HepG2 (cell line): ENCODE data around the gene MEI1. TPM values are rescaled to one million over a fixed set of nuclear protein-coding genes. Genes with fewer than 3 reads are reported as not detected.

Experiments used
- DNMT3B ChIP-seq: conservative IDR thresholded peaks from 2 replicates; pipeline ENCODE4 v1.6.1; 2016; ENCODE audit warnings: missing biosample characterization, control low read depth
- ELF3 ChIP-seq: IDR thresholded peaks from 2 replicates; pipeline ENCODE4 v1.6.1; 2016; ENCODE audit warnings: missing genetic modification reagents, missing compliant biosample characterization
- IKZF4 ChIP-seq: sonication (generic); formaldehyde crosslinking; IDR thresholded peaks from 2 replicates; pipeline ENCODE4 v1.5.1; 2020; ENCODE audit warnings: borderline replicate concordance, mild to moderate bottlenecking, low read depth, missing genetic modification reagents; ENCODE audit errors: not compliant biosample characterization
- MEF2D ChIP-seq: sonication (generic); formaldehyde crosslinking; IDR thresholded peaks from 2 replicates; pipeline ENCODE4 v1.5.1; 2020; ENCODE audit warnings: mild to moderate bottlenecking, missing genetic modification reagents
- SIN3A ChIP-seq: IDR thresholded peaks from 2 replicates; pipeline ENCODE4 v1.6.1; 2011; ENCODE audit warnings: low read depth, mild to moderate bottlenecking, control low read depth, low read length, borderline replicate concordance
- SNAPC2 ChIP-seq: sonication (generic); formaldehyde crosslinking; IDR thresholded peaks from 2 replicates; pipeline ENCODE4 v1.8.1; 2022; ENCODE audit warnings: mild to moderate bottlenecking, missing genetic modification reagents
- SP140L ChIP-seq: sonication (generic); formaldehyde crosslinking; IDR thresholded peaks from 2 replicates; pipeline ENCODE4 v1.4.0; 2020; ENCODE audit warnings: missing genetic modification reagents, borderline replicate concordance
- TBP ChIP-seq: sonication (generic); formaldehyde crosslinking; IDR thresholded peaks from 2 replicates; pipeline ENCODE4 v1.5.0; 2020; ENCODE audit warnings: missing genetic modification reagents
- ZNF256 ChIP-seq: sonication (generic); formaldehyde crosslinking; conservative IDR thresholded peaks from 2 replicates; pipeline ENCODE4 v1.4.0; 2020; ENCODE audit warnings: missing genetic modification reagents
- ZNF282 ChIP-seq: fragments of 450-650 bp; IDR thresholded peaks from 2 replicates; pipeline ENCODE4 v1.6.1; 2018; ENCODE audit not compliant: partially characterized antibody
- ZNF335 ChIP-seq: sonication (generic); formaldehyde crosslinking; IDR thresholded peaks from 2 replicates; pipeline ENCODE4 v1.4.0; 2020; ENCODE audit warnings: missing genetic modification reagents
- ZNF451 ChIP-seq: sonication (generic); formaldehyde crosslinking; IDR thresholded peaks from 2 replicates; pipeline ENCODE4 v1.5.0; 2020; ENCODE audit warnings: mild to moderate bottlenecking, missing genetic modification reagents
- ZNF614 ChIP-seq: IDR thresholded peaks from 2 replicates; pipeline ENCODE4 v1.6.1; 2018; ENCODE audit warnings: missing biosample characterization, missing genetic modification reagents, inconsistent platforms, borderline replicate concordance
- ZNF629 ChIP-seq: sonication (generic); formaldehyde crosslinking; conservative IDR thresholded peaks from 2 replicates; pipeline ENCODE4 v1.5.0; 2020; ENCODE audit warnings: missing genetic modification reagents
- ZNF773 ChIP-seq: sonication (generic); formaldehyde crosslinking; IDR thresholded peaks from 2 replicates; pipeline ENCODE4 v1.4.0; 2020; ENCODE audit warnings: missing genetic modification reagents, borderline replicate concordance
- ZNF878 ChIP-seq: sonication (generic); formaldehyde crosslinking; IDR thresholded peaks from 2 replicates; pipeline ENCODE4 v1.8.1; 2023; ENCODE audit warnings: mild to moderate bottlenecking, missing genetic modification reagents, moderate library complexity
- ZSCAN12 ChIP-seq: sonication (generic); formaldehyde crosslinking; IDR thresholded peaks from 2 replicates; pipeline ENCODE4 v1.9.0; 2021; ENCODE audit warnings: mild to moderate bottlenecking, missing genetic modification reagents
- ZSCAN9 ChIP-seq: IDR thresholded peaks from 2 replicates; pipeline ENCODE4 v1.6.1; 2016; ENCODE audit warnings: borderline replicate concordance
- polyA plus RNA-seq, 8 experiments: library from polyadenylated mRNA; depleted of rRNA in 3 of 8; stranded (reverse) in 7 of 8; unstranded in 1 of 8; fragments of >200 nt; fragmentation: Illumina TruSeq in 4 of 8; extraction: Trizol in 4 of 8; gene quantifications; 2 replicates each; pipeline versions ENCODE4 v1.2.1 to v1.2.3, GENCODE V29; 2011 to 2016; ENCODE audit warnings: low read depth in 4 of 8, missing spikeins in 1 of 8, mixed read lengths in 1 of 8; ENCODE audit not compliant: insufficient read depth in 1 of 8
- total RNA-seq, 5 experiments: library from RNA; depleted of rRNA; stranded (reverse); fragments of >200 nt; fragmentation: Illumina TruSeq; extraction: Trizol; gene quantifications; 2 replicates each; pipeline ENCODE4 v1.2.3, GENCODE V29; 2016; ENCODE audit warnings: low read depth in 1 of 5
- TF ChIP-seq, protein P1 (sequence below): sonication (generic); formaldehyde crosslinking; IDR thresholded peaks from 2 replicates; pipeline ENCODE4 v1.5.0; 2020; ENCODE audit warnings: missing genetic modification reagents
- TF ChIP-seq, protein P2 (sequence below): sonication (generic); formaldehyde crosslinking; IDR thresholded peaks from 2 replicates; pipeline ENCODE4 v1.4.0; 2020; ENCODE audit warnings: missing genetic modification reagents, mild to moderate bottlenecking, borderline replicate concordance
- TF ChIP-seq, protein P3 (sequence below): sonication (generic); formaldehyde crosslinking; IDR thresholded peaks from 2 replicates; pipeline ENCODE4 v1.4.0; 2020; ENCODE audit warnings: mild to moderate bottlenecking, missing genetic modification reagents, borderline replicate concordance

Gene MEI1
- total and polyA plus RNA-seq, 2 of the 13 experiments (the other 11 are each of a cell fraction or from before 2014, with no cell fraction given), result 0.75 to 1.9 TPM

DNA sequence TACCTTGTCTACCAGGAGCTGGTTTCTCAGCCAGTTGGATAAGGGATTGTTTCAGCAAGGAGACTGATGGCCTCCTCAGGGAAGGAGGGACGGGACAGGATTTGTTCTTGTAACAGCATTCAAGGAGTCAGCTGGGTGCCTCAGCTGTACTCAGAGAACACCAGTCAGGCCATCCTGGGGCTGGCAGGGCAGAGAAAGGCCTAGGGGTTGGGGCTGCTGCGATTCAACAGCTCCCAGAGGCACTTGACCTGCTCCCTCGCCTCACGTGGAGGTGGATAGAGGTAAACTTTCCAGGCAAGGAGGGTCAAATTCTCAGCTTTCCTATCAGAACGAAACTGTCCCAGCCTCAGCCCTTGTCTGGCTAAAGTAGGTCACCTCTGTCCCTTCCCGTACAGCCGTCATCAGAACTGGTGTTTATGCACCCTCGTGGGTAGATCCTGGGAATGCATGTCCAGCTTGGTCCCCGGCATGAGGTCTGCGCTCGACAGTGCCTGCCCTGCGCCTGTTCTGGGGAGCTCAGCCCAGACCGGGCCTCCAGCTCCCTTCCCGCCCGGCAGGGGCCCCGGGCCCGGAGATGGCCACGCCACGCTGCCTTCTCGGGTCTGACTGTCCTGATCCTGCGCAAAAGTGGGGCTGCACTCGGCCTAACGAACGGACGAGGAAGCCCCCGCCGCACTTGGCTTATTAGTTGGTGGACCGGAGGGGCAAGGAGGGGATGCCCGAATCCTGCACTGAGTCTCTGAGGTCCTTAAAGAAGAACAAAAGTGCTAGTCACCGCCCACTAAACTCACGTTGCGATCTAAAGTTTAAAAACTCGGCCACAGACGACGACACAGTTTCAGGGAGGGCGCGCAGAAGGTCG lies 100.4 kb downstream of the MEI1 start (continued):
- TF ChIP-seq ZNF256 (CRISPR knock-in tag) (no peak; the same call in 1 of the 2 replicates), SNAPC2 (CRISPR knock-in tag) (peak; percentile 19; the same call in 1 of the 2 replicates), ZNF629 (CRISPR knock-in tag) (no peak), SP140L (no peak), TBP (CRISPR knock-in tag) (no peak), IKZF4 (CRISPR knock-in tag) (peak; percentile 40), MEF2D (peak; percentile 67), ZNF773 (CRISPR knock-in tag) (no peak), ZSCAN12 (CRISPR knock-in tag) (0 out of 2 replicates have a peak, but pooled peaks have one; percentile 5), ZNF335 (no peak), ELF3 (CRISPR knock-in tag) (no peak), SIN3A (no peak), ZNF878 (CRISPR knock-in tag) (peak; percentile 63; the same call in 1 of the 2 replicates), DNMT3B (CRISPR knock-in tag) (0 out of 2 replicates have a peak, but pooled peaks have one; percentile 26), ZSCAN9 (CRISPR knock-in tag) (no peak), ZNF451 (CRISPR knock-in tag) (no peak), ZNF614 (CRISPR knock-in tag) (no peak), ZNF282 (no peak)
- TF ChIP-seq, protein P1, sequence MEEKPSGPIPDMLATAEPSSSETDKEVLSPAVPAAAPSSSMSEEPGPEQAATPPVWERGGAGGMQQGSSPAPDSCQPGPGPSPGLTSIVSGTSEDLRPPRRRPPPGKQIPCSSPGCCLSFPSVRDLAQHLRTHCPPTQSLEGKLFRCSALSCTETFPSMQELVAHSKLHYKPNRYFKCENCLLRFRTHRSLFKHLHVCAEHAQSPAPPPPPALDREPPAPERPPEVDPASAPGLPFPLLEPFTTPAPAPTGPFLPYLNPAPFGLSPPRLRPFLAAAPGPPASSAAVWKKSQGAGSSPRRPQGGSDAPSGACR (CRISPR knock-in tag), result no peak
- TF ChIP-seq, protein P2, sequence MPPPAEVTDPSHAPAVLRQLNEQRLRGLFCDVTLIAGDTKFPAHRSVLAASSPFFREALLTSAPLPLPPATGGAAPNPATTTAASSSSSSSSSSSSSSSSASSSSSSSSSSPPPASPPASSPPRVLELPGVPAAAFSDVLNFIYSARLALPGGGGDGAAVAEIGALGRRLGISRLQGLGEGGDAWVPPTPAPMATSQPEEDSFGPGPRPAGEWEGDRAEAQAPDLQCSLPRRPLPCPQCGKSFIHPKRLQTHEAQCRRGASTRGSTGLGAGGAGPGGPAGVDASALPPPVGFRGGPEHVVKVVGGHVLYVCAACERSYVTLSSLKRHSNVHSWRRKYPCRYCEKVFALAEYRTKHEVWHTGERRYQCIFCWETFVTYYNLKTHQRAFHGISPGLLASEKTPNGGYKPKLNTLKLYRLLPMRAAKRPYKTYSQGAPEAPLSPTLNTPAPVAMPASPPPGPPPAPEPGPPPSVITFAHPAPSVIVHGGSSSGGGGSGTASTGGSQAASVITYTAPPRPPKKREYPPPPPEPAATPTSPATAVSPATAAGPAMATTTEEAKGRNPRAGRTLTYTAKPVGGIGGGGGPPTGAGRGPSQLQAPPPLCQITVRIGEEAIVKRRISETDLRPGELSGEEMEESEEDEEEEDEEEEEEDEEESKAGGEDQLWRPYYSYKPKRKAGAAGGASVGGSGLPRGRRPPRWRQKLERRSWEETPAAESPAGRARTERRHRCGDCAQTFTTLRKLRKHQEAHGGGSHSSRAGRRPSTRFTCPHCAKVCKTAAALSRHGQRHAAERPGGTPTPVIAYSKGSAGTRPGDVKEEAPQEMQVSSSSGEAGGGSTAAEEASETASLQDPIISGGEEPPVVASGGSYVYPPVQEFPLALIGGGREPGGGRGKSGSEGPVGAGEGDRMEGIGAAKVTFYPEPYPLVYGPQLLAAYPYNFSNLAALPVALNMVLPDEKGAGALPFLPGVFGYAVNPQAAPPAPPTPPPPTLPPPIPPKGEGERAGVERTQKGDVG (CRISPR knock-in tag), result no peak; the same call in 1 of the 2 replicates
- TF ChIP-seq, protein P3, sequence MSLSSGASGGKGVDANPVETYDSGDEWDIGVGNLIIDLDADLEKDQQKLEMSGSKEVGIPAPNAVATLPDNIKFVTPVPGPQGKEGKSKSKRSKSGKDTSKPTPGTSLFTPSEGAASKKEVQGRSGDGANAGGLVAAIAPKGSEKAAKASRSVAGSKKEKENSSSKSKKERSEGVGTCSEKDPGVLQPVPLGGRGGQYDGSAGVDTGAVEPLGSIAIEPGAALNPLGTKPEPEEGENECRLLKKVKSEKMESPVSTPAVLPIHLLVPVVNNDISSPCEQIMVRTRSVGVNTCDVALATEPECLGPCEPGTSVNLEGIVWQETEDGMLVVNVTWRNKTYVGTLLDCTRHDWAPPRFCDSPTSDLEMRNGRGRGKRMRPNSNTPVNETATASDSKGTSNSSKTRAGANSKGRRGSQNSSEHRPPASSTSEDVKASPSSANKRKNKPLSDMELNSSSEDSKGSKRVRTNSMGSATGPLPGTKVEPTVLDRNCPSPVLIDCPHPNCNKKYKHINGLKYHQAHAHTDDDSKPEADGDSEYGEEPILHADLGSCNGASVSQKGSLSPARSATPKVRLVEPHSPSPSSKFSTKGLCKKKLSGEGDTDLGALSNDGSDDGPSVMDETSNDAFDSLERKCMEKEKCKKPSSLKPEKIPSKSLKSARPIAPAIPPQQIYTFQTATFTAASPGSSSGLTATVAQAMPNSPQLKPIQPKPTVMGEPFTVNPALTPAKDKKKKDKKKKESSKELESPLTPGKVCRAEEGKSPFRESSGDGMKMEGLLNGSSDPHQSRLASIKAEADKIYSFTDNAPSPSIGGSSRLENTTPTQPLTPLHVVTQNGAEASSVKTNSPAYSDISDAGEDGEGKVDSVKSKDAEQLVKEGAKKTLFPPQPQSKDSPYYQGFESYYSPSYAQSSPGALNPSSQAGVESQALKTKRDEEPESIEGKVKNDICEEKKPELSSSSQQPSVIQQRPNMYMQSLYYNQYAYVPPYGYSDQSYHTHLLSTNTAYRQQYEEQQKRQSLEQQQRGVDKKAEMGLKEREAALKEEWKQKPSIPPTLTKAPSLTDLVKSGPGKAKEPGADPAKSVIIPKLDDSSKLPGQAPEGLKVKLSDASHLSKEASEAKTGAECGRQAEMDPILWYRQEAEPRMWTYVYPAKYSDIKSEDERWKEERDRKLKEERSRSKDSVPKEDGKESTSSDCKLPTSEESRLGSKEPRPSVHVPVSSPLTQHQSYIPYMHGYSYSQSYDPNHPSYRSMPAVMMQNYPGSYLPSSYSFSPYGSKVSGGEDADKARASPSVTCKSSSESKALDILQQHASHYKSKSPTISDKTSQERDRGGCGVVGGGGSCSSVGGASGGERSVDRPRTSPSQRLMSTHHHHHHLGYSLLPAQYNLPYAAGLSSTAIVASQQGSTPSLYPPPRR (CRISPR knock-in tag), result no peak
